T-cell (primary cell): ENCODE measurements around the gene RASSF6. TPM values are rescaled to one million over a fixed set of nuclear protein-coding genes. Genes with fewer than 3 reads are reported as not detected.
A peak's percentile ranks its signal among the peaks of the same experiment; 100 is the strongest.
"Not testable (repeated sequence)": the region's sequence is repeated elsewhere in the genome, so short reads cannot be mapped to it uniquely, and the experiment has no call there.

Experiments
- ATAC-seq, 4 experiments: fragments of 200-7000 bp in 3 of 4; fragments of 150-1000 bp in 1 of 4; cut with Tn5 transposase; replicated peaks in 1 of 4; 1 replicate in 3 of 4; 2 replicates in 1 of 4; pipeline ENCODE4 v1.10.0; 2021; ENCODE audit warnings: moderate library complexity in 3 of 4, mild to moderate bottlenecking in 2 of 4, moderate number of reproducible peaks in 1 of 4
- CTCF ChIA-PET, 2 donors: fragments of 300-600 bp; sonication (Branson Sonifier 250); formaldehyde crosslinking; loops; one replicate each; lab custom pipeline; 2022; ENCODE audit warnings: antibody characterized with exemption in 2 of 2; lab: Charles Lee
- POLR2A ChIA-PET, 2 donors: fragments of 300-600 bp; sonication (Branson Sonifier 250); formaldehyde crosslinking; loops; one replicate each; lab custom pipeline; 2022; ENCODE audit warnings: antibody characterized with exemption in 2 of 2; lab: Charles Lee
- DNase-seq, 35 experiments: peaks; one replicate each; pipeline versions ENCODE4 v3.0.0 to v3.0.0-alpha.2; 2013 to 2023
- H3K27ac ChIP-seq: one replicate; pipeline ENCODE4 v1.5.1; 2013; ENCODE audit warnings: low read length
- H3K27me3 ChIP-seq, 2 experiments: replicated peaks in 1 of 2; 1 replicate in 1 of 2; 2 replicates in 1 of 2; pipeline versions ENCODE4 v1.6.1 to v1.7.0; 2013; ENCODE audit warnings: low read length in 1 of 2, mixed read lengths in 1 of 2; ENCODE audit not compliant: control insufficient read depth in 2 of 2, insufficient read depth in 2 of 2; ENCODE audit errors: extremely low read depth in 1 of 2
- H3K36me3 ChIP-seq, 2 donors: 1 replicate in 1 of 2; 2 replicates in 1 of 2; pipeline versions ENCODE4 v1.6.1 to v1.7.0; 2013; ENCODE audit warnings: low read length in 1 of 2; ENCODE audit not compliant: control insufficient read depth in 2 of 2, insufficient read depth in 1 of 2; ENCODE audit errors: extremely low read depth in 1 of 2
- H3K4me1 ChIP-seq, 2 experiments: 1 replicate in 1 of 2; 2 replicates in 1 of 2; pipeline versions ENCODE4 v1.6.1 to v1.7.0; 2013; ENCODE audit warnings: low read length in 2 of 2, mixed read lengths in 1 of 2; ENCODE audit not compliant: insufficient read depth in 2 of 2, control insufficient read depth in 1 of 2; ENCODE audit errors: extremely low read depth in 1 of 2
- H3K4me3 ChIP-seq, 2 donors: 1 replicate in 1 of 2; 2 replicates in 1 of 2; pipeline versions ENCODE4 v1.5.1 to v1.7.0; 2013; ENCODE audit warnings: mild to moderate bottlenecking in 2 of 2, low read length in 1 of 2, moderate library complexity in 1 of 2; ENCODE audit not compliant: control insufficient read depth in 1 of 2; ENCODE audit errors: extremely low read depth in 1 of 2
- H3K9me3 ChIP-seq: 2 replicates; pipeline ENCODE4 v1.7.0; 2013
- H3K27ac Mint-ChIP-seq, 2 donors: one replicate each; pipeline ENCODE4 v1.8.0; 2020 to 2021; ENCODE audit warnings: mild to moderate bottlenecking in 2 of 2, mixed read lengths in 2 of 2
- H3K27me3 Mint-ChIP-seq, 2 donors: one replicate each; pipeline ENCODE4 v1.8.0; 2021 to 2022; ENCODE audit warnings: mixed read lengths in 2 of 2
- H3K36me3 Mint-ChIP-seq: one replicate; pipeline ENCODE4 v1.8.0; 2021; ENCODE audit warnings: mixed read lengths
- H3K4me1 Mint-ChIP-seq, 3 donors: one replicate each; pipeline ENCODE4 v1.8.0; 2020 to 2022; ENCODE audit warnings: mixed read lengths in 3 of 3, mild to moderate bottlenecking in 1 of 3
- H3K4me3 Mint-ChIP-seq, 3 donors: one replicate each; pipeline ENCODE4 v1.8.0; 2020 to 2022; ENCODE audit warnings: mild to moderate bottlenecking in 3 of 3, mixed read lengths in 3 of 3, moderate library complexity in 3 of 3
- H3K9me3 Mint-ChIP-seq, 3 donors: one replicate each; pipeline ENCODE4 v1.8.0; 2020 to 2022; ENCODE audit warnings: mixed read lengths in 3 of 3
- WGBS: methylation state at CpG from one replicate; pipeline ENCODE4 v1.1.5; 2013; ENCODE audit warnings: missing lambda C conversion rate; ENCODE audit not compliant: insufficient coverage; 5-methylcytosine and 5-hydroxymethylcytosine counted together
- total RNA-seq, 35 experiments: library from RNA in 6 of 35; stranded (reverse) in 6 of 35; fragments of 120-200 nt in 1 of 35; gene quantifications; one replicate each; pipeline versions ENCODE4 v1.2.1 to v1.2.4 and lab custom pipeline; 2013 to 2026

RASSF6 gene
- total RNA-seq, 5 donors from 2014 or later (not counting 1 experiment from before 2014, with no cell fraction given), result 0.25 to 1.1 (median 0.47) TPM

GRCh38 chr4:73597594-73597993 is 22.6 kb downstream of the RASSF6 start:
- Mint-ChIP-seq H3K4me3 (no peak overlapping the region), H3K4me1 (no peaks in the 10 kb centered on the region), H3K9me3 (peaks cover 0 to 5% (median 0%) of the 10 kb centered on the region in 3 donors), H3K27ac (no peak overlapping the region), H3K27me3 (no peaks in the 10 kb centered on the region), H3K36me3 (no peaks in the 10 kb centered on the region)
- H3K27me3 ChIP-seq, result no peaks in the 10 kb centered on the region
- ChIA-PET CTCF (no interaction called here), POLR2A (no interaction called here)
- H3K4me3 ChIP-seq, result no peak overlapping the region
- H3K36me3 ChIP-seq, result no peaks in the 10 kb centered on the region
- ATAC-seq (no peak), DNase-seq (no peak)
- H3K27ac ChIP-seq, result no peak overlapping the region
- no peaks in the 10 kb centered on the region for H3K9me3 ChIP-seq
- no peaks in the 10 kb centered on the region for H3K4me1 ChIP-seq

DNA sequence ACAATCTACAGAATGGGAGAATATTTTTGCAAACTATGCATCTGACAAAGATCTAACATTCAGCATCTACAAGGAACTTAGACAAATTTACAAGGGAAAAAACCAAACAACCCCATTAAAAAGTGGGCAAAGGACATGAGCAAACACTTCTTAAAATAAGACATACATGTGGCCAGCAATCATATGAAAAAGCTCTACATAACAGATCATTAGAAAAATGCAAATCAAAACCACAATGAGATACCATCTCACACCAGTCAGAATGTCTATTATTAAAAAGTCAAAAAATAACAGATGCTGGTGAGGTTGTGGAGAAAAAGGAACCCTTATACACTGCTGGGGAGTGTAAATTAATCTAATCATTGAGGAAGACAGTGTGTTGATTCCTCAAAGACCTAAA is 23.1 kb downstream of the RASSF6 start:
- H3K4me1 Mint-ChIP-seq, H3K27ac ChIP-seq, H3K27me3 ChIP-seq, ATAC-seq, H3K4me1 ChIP-seq, H3K27ac Mint-ChIP-seq, CTCF ChIA-PET, H3K36me3 ChIP-seq, H3K27me3 Mint-ChIP-seq, H3K9me3 Mint-ChIP-seq, H3K4me3 Mint-ChIP-seq, DNase-seq, H3K4me3 ChIP-seq, H3K36me3 Mint-ChIP-seq, H3K9me3 ChIP-seq, POLR2A ChIA-PET: not testable (repeated sequence)

GRCh38 chr4:73596001-73596400 is 24.2 kb downstream of the RASSF6 start:
- CTCF ChIA-PET, result interaction anchor here in 1 of 2 donors (1.2 kb wide), 1 partner anchor 57 kb away, joined by 3 read pairs; no protein-coding TSS in a partner anchor
- no peak overlapping the region for H3K27ac Mint-ChIP-seq
- no peak for DNase-seq
- Histone ChIP-seq H3K36me3 (no peaks in the 10 kb centered on the region), H3K27ac (no peak overlapping the region), H3K9me3 (no peaks in the 10 kb centered on the region), H3K4me3 (no peak overlapping the region), H3K27me3 (no peaks in the 10 kb centered on the region), H3K4me1 (no peaks in the 10 kb centered on the region)
- H3K36me3 Mint-ChIP-seq, result no peaks in the 10 kb centered on the region
- H3K9me3 Mint-ChIP-seq, result peaks cover 0 to 5% (median 0%) of the 10 kb centered on the region in 3 donors
- no peaks in the 10 kb centered on the region for H3K4me1 Mint-ChIP-seq
- no peaks in the 10 kb centered on the region for H3K27me3 Mint-ChIP-seq
- H3K4me3 Mint-ChIP-seq, result no peak overlapping the region
- POLR2A ChIA-PET, result no interaction called here
- whole genome bisulfite sequencing, result 50% methylated on average over 2 of the region's 4 CpGs
- no peak for ATAC-seq

DNA sequence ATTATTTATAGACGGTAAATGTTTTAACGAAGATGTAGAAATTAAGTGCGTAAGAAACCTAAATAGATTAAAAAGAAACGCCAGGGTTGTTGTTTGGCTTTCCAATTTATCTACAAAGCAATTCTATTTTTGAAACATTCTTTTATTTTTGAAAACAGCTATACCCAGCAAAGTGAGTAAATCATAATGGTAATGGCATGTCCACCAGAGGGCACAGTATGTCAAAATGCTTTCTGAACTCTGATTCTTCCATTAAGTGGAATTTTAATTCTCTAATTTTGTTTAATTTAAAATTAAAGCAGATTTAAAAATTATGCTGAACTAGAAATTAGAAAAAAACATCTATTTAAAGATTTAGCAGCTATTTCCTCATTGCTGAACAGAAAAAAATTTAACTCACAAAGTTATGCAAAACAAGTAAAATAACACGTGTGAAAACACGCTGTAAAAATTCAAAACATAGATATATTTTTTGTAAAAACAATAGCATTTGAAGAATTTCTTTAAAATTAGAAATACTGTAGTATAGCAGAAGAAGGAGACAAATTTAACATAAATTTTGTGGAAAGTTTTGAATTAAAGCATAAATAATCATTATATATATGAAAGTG is 26.5 kb downstream of the RASSF6 start:
- no peaks in the 10 kb centered on the region for H3K9me3 ChIP-seq
- H3K27ac ChIP-seq, result no peak overlapping the region
- DNase-seq, result peak in 1 of 35 experiments; percentile 31
- ChIA-PET POLR2A (no interaction called here), CTCF (interaction anchor here in 1 of 2 donors (1.1 to 1.5 kb wide), 2 partner anchors 11 to 60 kb away, joined by 3 read pairs; no protein-coding TSS in a partner anchor)
- ATAC-seq, result no peak
- no peak overlapping the region for H3K4me3 ChIP-seq
- Mint-ChIP-seq H3K36me3 (no peaks in the 10 kb centered on the region), H3K4me1 (no peaks in the 10 kb centered on the region), H3K27ac (no peak overlapping the region), H3K9me3 (peaks cover 0 to 5% (median 0%) of the 10 kb centered on the region in 3 donors), H3K4me3 (no peak overlapping the region), H3K27me3 (no peaks in the 10 kb centered on the region)
- no peaks in the 10 kb centered on the region for H3K36me3 ChIP-seq
- no peaks in the 10 kb centered on the region for H3K4me1 ChIP-seq
- H3K27me3 ChIP-seq, result no peaks in the 10 kb centered on the region
- WGBS, result no CpG with 5 or more reads among the region's 6 CpGs

DNA sequence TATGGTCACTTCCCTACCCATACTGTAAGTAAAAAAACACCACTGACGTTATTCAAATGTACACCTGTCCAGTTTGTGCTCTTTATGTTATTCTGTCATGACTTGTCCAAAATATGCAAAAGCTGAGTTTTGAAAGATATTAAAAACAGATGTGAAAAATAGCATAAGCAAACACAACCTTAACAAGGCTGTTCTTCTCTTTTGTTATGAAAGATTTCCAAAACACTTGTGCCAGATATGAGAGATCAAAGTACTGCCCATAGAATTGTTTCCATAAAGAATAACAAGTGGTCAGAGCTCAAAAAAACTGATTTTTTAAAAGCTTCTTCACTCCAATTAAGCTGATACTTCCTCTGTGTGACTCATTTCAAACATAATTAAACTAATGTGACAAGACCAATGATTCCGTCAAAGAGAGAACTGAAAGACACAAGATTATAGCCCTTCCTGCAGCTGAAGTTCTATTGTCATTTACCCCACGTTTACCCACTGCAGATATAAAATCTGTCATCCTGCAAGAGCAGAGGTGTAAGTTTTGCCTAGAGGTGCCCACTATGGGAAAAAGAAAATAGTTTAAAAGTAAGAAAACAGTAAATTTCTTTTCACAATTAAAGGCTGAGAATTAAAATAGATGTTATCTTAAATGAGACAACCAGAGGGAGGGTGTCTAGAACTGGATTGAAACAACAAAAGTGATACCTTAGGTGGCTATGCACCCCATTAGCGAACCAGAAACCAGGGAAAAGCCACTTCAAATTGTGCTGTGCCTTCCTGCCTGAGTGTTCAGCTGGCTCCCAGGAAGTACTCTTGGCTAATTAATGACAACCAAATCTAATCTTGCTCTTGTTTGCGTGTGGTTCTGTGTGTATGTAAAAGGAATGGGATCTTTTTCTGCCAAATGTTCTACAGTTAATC is 30.1 kb downstream of the RASSF6 start:
- no peak for DNase-seq
- H3K4me3 Mint-ChIP-seq, result no peak overlapping the region
- no peaks in the 10 kb centered on the region for H3K9me3 Mint-ChIP-seq
- Histone ChIP-seq H3K9me3 (no peaks in the 10 kb centered on the region), H3K27ac (no peak overlapping the region), H3K4me1 (no peaks in the 10 kb centered on the region), H3K27me3 (no peaks in the 10 kb centered on the region), H3K4me3 (no peak overlapping the region), H3K36me3 (no peaks in the 10 kb centered on the region)
- H3K4me1 Mint-ChIP-seq, result no peaks in the 10 kb centered on the region
- no peaks in the 10 kb centered on the region for H3K36me3 Mint-ChIP-seq
- no peak for ATAC-seq
- ChIA-PET POLR2A (no interaction called here), CTCF (no interaction called here)
- H3K27me3 Mint-ChIP-seq, result no peaks in the 10 kb centered on the region
- no CpG with 5 or more reads among the region's 5 CpGs for WGBS
- H3K27ac Mint-ChIP-seq, result no peak overlapping the region

GRCh38 chr4:73589261-73589847 is 30.9 kb downstream of the RASSF6 start:
- DNase-seq, result no peak
- H3K36me3 ChIP-seq, result no peaks in the 10 kb centered on the region
- H3K4me1 Mint-ChIP-seq, result no peaks in the 10 kb centered on the region
- ATAC-seq, result no peak
- H3K4me1 ChIP-seq, result no peaks in the 10 kb centered on the region
- no CpG with 5 or more reads among the region's 4 CpGs for WGBS
- no peaks in the 10 kb centered on the region for H3K27me3 Mint-ChIP-seq
- H3K9me3 ChIP-seq, result no peaks in the 10 kb centered on the region
- H3K9me3 Mint-ChIP-seq, result no peaks in the 10 kb centered on the region
- H3K27me3 ChIP-seq, result no peaks in the 10 kb centered on the region
- no peak overlapping the region for H3K27ac ChIP-seq
- no peak overlapping the region for H3K4me3 Mint-ChIP-seq
- H3K36me3 Mint-ChIP-seq, result no peaks in the 10 kb centered on the region
- CTCF ChIA-PET, result no interaction called here
- no peak overlapping the region for H3K4me3 ChIP-seq
- no peak overlapping the region for H3K27ac Mint-ChIP-seq
- POLR2A ChIA-PET, result no interaction called here
